GM12878 (cell line): Measurements from ENCODE around the gene TP53I3. TPM values are rescaled to one million over a fixed set of nuclear protein-coding genes. Genes with fewer than 3 reads are reported as not detected.
"Not testable (repeated sequence)": the region's sequence is repeated elsewhere in the genome, so short reads cannot be mapped to it uniquely, and the experiment has no call there.

Experiments used
- ATAC-seq: fragments of 200-7000 bp; cut with Tn5 transposase; 3 replicates; pipeline ENCODE4 v1.9.1; 2020; ENCODE audit warnings: mild to moderate bottlenecking, moderate library complexity
- BruUV-seq: library from RNA; stranded (reverse); fragments of 400-500 nt; replicated peaks from 2 replicates; lab custom pipeline; 2021; lab: Mats Ljungman, UMichigan
- CTCF ChIA-PET: fragments of 300-600 bp; sonication (Branson Sonifier 250); formaldehyde crosslinking; extraction: SDS; loops from one replicate; lab custom pipeline; 2021; ENCODE audit warnings: inconsistent platforms; lab: Yijun Ruan, JAX
- POLR2A ChIA-PET: fragments of 350-600 bp; formaldehyde crosslinking; extraction: SDS; loops from one replicate; lab custom pipeline; 2021; ENCODE audit warnings: inconsistent platforms; lab: Charles Lee
- RAD21 ChIA-PET: fragments of 300-600 bp; sonication (Branson Sonifier 250); formaldehyde crosslinking; loops from one replicate; lab custom pipeline; 2023; ENCODE audit warnings: antibody characterized with exemption; ENCODE audit not compliant: unreplicated experiment; lab: Charles Lee
- SMC1A ChIA-PET: fragments of 300-600 bp; sonication (Branson Sonifier 250); formaldehyde crosslinking; loops from one replicate; lab custom pipeline; 2023; ENCODE audit not compliant: unreplicated experiment, uncharacterized antibody; lab: Charles Lee
- DNase-seq: peaks from one replicate; pipeline ENCODE4 v3.0.0-alpha.2; 2011; ENCODE audit warnings: low read depth, low spot score
- FAIRE-seq: peaks from 3 replicates; lab custom pipeline; 2011; peaks lifted over from hg19 to GRCh38; lab: Jason Lieb, UNC
- H2AFZ ChIP-seq: 2 replicates; pipeline ENCODE4 v1.6.0; 2011; ENCODE audit warnings: low read depth, low read length, control low read depth; ENCODE audit not compliant: control insufficient read depth
- H3K27ac ChIP-seq: 2 replicates; pipeline ENCODE4 v1.5.1; 2011; ENCODE audit warnings: control low read depth; ENCODE audit not compliant: control insufficient read depth, insufficient read depth
- H3K27me3 ChIP-seq, 2 experiments: replicated peaks in 1 of 2; 2 replicates each; pipeline versions ENCODE4 v1.6.0 to v1.6.1; 2011; ENCODE audit warnings: low read length in 1 of 2; ENCODE audit not compliant: control insufficient read depth in 2 of 2, insufficient read depth in 2 of 2
- H3K36me3 ChIP-seq, 2 experiments: 2 replicates each; pipeline ENCODE4 v1.5.1; 2011; ENCODE audit warnings: low read length in 1 of 2; ENCODE audit not compliant: control insufficient read depth in 2 of 2, insufficient read depth in 2 of 2
- H3K4me1 ChIP-seq: 2 replicates; pipeline ENCODE4 v1.6.1; 2011; ENCODE audit warnings: mild to moderate bottlenecking, low read length, moderate library complexity, mixed read lengths; ENCODE audit not compliant: control insufficient read depth, insufficient read depth
- H3K4me2 ChIP-seq: 2 replicates; pipeline ENCODE4 v1.6.0; 2011; ENCODE audit warnings: control low read depth; ENCODE audit not compliant: control insufficient read depth, insufficient read depth
- H3K4me3 ChIP-seq: fragments of 200-600 bp; sonication (generic); 2 replicates; pipeline ENCODE4 v1.5.1; 2016
- H3K79me2 ChIP-seq: 2 replicates; pipeline ENCODE4 v1.6.0; 2011; ENCODE audit warnings: low read length; ENCODE audit not compliant: control insufficient read depth, insufficient read depth
- H3K9ac ChIP-seq: 2 replicates; pipeline ENCODE4 v1.8.0; 2011; ENCODE audit warnings: low read length, control low read depth, mixed read lengths; ENCODE audit not compliant: control insufficient read depth, insufficient read depth
- H3K9me3 ChIP-seq: replicated peaks from 3 replicates; pipeline ENCODE4 v1.5.1; 2011; ENCODE audit warnings: mild to moderate bottlenecking, low read length; ENCODE audit not compliant: control insufficient read depth, insufficient read depth
- H4K20me1 ChIP-seq: 2 replicates; pipeline ENCODE4 v1.6.0; 2011; ENCODE audit not compliant: control insufficient read depth, insufficient read depth
- BHLHE40 ChIP-seq, 2 experiments: fragments of 450-650 bp in 1 of 2; IDR thresholded peaks; 2 replicates each; pipeline ENCODE4 v1.6.1; 2011 to 2017; ENCODE audit warnings: low read depth in 2 of 2, borderline replicate concordance in 1 of 2, improper control_type of control experiment in 1 of 2, low read length in 1 of 2, mild to moderate bottlenecking in 1 of 2
- CBFB ChIP-seq: IDR thresholded peaks from 2 replicates; pipeline ENCODE4 v1.6.1; 2016; ENCODE audit warnings: antibody characterized with exemption, low read depth
- CHD1 ChIP-seq: IDR thresholded peaks from 2 replicates; pipeline ENCODE4 v1.6.1; 2012; ENCODE audit warnings: low read depth, low read length, improper control_type of control experiment
- CHD4 ChIP-seq: fragments of 200-600 bp; sonication (generic); IDR thresholded peaks from 2 replicates; pipeline ENCODE4 v1.6.1; 2016; ENCODE audit warnings: mild to moderate bottlenecking
- IKZF1 ChIP-seq: fragments of 450-650 bp; conservative IDR thresholded peaks from 2 replicates; pipeline ENCODE4 v1.6.1; 2017; ENCODE audit warnings: antibody characterized with exemption, mild to moderate bottlenecking
- JUND ChIP-seq: IDR thresholded peaks from 2 replicates; pipeline ENCODE4 v1.6.1; 2012; ENCODE audit warnings: low read depth, mild to moderate bottlenecking, low read length, improper control_type of control experiment, moderate library complexity
- NR2F1 ChIP-seq: fragments of 450-650 bp; conservative IDR thresholded peaks from 2 replicates; pipeline ENCODE4 v1.6.1; 2017; ENCODE audit warnings: mild to moderate bottlenecking
- SP1 ChIP-seq: IDR thresholded peaks from one replicate; pipeline ENCODE4 v1.6.1; 2011; ENCODE audit warnings: low read depth, low read length
- TARDBP ChIP-seq: IDR thresholded peaks from 2 replicates; pipeline ENCODE4 v1.6.1; 2016; ENCODE audit warnings: borderline replicate concordance
- WRNIP1 ChIP-seq: IDR thresholded peaks from 2 replicates; pipeline ENCODE4 v1.6.1; 2011; ENCODE audit warnings: low read depth, low read length, improper control_type of control experiment, borderline replicate concordance
- WGBS: methylation state at CpG from one replicate; pipeline ENCODE4 v1.1.6; 2016; ENCODE audit warnings: low lambda C conversion rate; ENCODE audit not compliant: insufficient replicate concordance, insufficient coverage; ENCODE audit errors: missing lambda C conversion rate; 5-methylcytosine and 5-hydroxymethylcytosine counted together
- in situ Hi-C: fragments of 300-500 bp; cut with MboI; formaldehyde crosslinking; loops from 9 replicates; pipeline ENCODE4 v1.14.3; 2018; ENCODE audit warnings: mixed read lengths
- intact Hi-C: fragments of 100-400 bp; cut with micrococcal nuclease; formaldehyde crosslinking; loops from one replicate; pipeline ENCODE4 v1.14.2; 2022; ENCODE audit not compliant: unreplicated experiment
- polyA plus RNA-seq, 11 experiments: library from polyadenylated mRNA; depleted of rRNA in 4 of 11; unstranded in 6 of 11; stranded (reverse) in 5 of 11; fragments of >200 nt; fragmentation: Nextera tagmentation in 4 of 11; fragmentation: Illumina TruSeq in 1 of 11; extraction: Ambion mirVana in 4 of 11; extraction: Trizol in 1 of 11; gene quantifications; 1 replicate in 1 of 11; 2 replicates in 10 of 11; pipeline versions ENCODE4 v1.2.1 to v1.2.3, GENCODE V29; 2011 to 2016; ENCODE audit warnings: inconsistent platforms in 2 of 11, missing spikeins in 2 of 11, low read depth in 1 of 11
- total RNA-seq, 4 experiments: library from RNA; depleted of rRNA in 3 of 4; stranded (reverse); fragments of >200 nt in 3 of 4; fragmentation: Illumina TruSeq in 1 of 4; extraction: Trizol in 1 of 4; gene quantifications; 2 replicates each; pipeline versions ENCODE4 v1.2.1 to v1.2.3, GENCODE V29; 2013 to 2021
- TF ChIP-seq, protein P1 (sequence below): fragments of 150-350 bp; IDR thresholded peaks from 2 replicates; pipeline ENCODE4 v1.6.1; 2014; ENCODE audit warnings: mild to moderate bottlenecking, low read depth, low read length
- TF ChIP-seq, protein P2 (sequence below), 3 experiments: IDR thresholded peaks in 2 of 3; conservative IDR thresholded peaks in 1 of 3; 2 replicates each; pipeline ENCODE4 v1.5.1; 2011; ENCODE audit warnings: low read depth in 3 of 3, low read length in 3 of 3, mild to moderate bottlenecking in 3 of 3, control low read depth in 2 of 3, moderate library complexity in 2 of 3, inconsistent platforms in 1 of 3, mixed read lengths in 1 of 3; ENCODE audit not compliant: control insufficient read depth in 2 of 3, insufficient read depth in 1 of 3; ENCODE audit errors: extremely low read depth in 1 of 3

TP53I3 gene
- total and polyA plus RNA-seq, 10 of the 15 experiments (the other 5 are each of a cell fraction or from before 2014, with no cell fraction given), result 1.4 to 57.4 (median 11.6) TPM

DNA sequence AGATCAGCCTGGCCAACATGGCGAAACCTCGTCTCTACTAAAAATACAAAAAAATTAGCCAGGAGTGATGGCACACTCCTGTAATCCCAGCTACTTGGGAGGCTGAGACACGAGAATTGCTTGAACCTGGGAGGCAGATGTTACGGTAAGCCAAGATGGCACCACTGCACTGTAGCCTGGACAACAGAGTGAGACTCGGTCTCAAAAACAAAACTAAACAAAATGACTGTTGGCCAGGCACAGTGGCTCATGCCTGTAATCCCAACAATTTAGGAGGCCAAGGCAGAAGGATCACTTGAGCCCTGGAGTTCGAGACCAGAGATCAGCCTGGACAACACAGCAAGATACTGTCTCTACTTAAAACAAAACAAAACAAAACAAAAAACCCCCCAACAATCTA lies 41.5 kb downstream of the TP53I3 start:
- RAD21 ChIA-PET, CTCF ChIA-PET, H3K27ac ChIP-seq, H3K27me3 ChIP-seq, in situ Hi-C loops, H3K9me3 ChIP-seq, DNase-seq, ATAC-seq, H3K79me2 ChIP-seq, FAIRE-seq, SMC1A ChIA-PET, H4K20me1 ChIP-seq, H3K9ac ChIP-seq, H3K4me3 ChIP-seq, H3K4me2 ChIP-seq, H3K36me3 ChIP-seq, H2AFZ ChIP-seq, intact Hi-C loops, BruUV-seq, H3K4me1 ChIP-seq: not testable (repeated sequence)
- POLR2A ChIA-PET, result interaction anchor here (0.6 kb wide), 1 partner anchor 17 kb away, joined by 3 read pairs; no protein-coding TSS in a partner anchor
- 98% methylated on average over 6 of the region's 6 CpGs for WGBS

DNA sequence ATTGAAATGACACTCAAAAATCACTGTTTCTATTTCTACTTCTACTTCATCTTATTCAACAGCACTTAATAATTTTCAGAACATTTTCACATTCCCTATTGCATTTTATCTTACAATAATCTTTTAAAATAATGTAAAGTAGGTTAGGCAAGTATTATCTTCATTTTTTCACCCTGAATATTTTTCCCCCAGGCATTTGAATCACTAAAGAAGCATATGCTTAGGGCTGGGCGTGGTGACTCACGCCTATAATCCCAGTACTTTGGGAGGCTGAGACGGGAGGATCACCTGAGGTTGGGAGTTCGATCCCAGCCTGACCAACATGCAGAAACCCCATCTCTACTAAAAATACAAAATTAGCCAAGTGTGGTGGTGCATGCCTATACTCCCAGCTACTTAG lies 44.1 kb downstream of the TP53I3 start:
- H3K4me1 ChIP-seq, result no peaks in the 10 kb centered on the region; the same call in 1 of the 2 replicates
- no peak for TF ChIP-seq WRNIP1
- no peak for TF ChIP-seq SP1
- no peak for TF ChIP-seq CBFB
- TF ChIP-seq NR2F1, result no peak
- TF ChIP-seq CHD1, result no peak
- TF ChIP-seq CHD4, result no peak
- no peak for TF ChIP-seq JUND
- TF ChIP-seq, protein P1, sequence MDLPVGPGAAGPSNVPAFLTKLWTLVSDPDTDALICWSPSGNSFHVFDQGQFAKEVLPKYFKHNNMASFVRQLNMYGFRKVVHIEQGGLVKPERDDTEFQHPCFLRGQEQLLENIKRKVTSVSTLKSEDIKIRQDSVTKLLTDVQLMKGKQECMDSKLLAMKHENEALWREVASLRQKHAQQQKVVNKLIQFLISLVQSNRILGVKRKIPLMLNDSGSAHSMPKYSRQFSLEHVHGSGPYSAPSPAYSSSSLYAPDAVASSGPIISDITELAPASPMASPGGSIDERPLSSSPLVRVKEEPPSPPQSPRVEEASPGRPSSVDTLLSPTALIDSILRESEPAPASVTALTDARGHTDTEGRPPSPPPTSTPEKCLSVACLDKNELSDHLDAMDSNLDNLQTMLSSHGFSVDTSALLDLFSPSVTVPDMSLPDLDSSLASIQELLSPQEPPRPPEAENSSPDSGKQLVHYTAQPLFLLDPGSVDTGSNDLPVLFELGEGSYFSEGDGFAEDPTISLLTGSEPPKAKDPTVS, result no peak
- no peak for TF ChIP-seq BHLHE40 (IDR thresholded peaks at IDR 0.05; ENCODE audit: borderline replicate concordance in 1 of 2, low read depth in 2 of 2, low read length in 1 of 2)
- no peak for TF ChIP-seq TARDBP
- TF ChIP-seq, protein P2, sequence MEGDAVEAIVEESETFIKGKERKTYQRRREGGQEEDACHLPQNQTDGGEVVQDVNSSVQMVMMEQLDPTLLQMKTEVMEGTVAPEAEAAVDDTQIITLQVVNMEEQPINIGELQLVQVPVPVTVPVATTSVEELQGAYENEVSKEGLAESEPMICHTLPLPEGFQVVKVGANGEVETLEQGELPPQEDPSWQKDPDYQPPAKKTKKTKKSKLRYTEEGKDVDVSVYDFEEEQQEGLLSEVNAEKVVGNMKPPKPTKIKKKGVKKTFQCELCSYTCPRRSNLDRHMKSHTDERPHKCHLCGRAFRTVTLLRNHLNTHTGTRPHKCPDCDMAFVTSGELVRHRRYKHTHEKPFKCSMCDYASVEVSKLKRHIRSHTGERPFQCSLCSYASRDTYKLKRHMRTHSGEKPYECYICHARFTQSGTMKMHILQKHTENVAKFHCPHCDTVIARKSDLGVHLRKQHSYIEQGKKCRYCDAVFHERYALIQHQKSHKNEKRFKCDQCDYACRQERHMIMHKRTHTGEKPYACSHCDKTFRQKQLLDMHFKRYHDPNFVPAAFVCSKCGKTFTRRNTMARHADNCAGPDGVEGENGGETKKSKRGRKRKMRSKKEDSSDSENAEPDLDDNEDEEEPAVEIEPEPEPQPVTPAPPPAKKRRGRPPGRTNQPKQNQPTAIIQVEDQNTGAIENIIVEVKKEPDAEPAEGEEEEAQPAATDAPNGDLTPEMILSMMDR (IDR thresholded peaks at IDR 0.05 in 2 of 3, conservative IDR thresholded peaks at IDR 0.05 in 1 of 3; ENCODE audit: control insufficient read depth in 2 of 3, extremely low read depth in 1 of 3, insufficient read depth in 1 of 3, low read depth in 3 of 3, low read length in 3 of 3), result no peak
- no peak for TF ChIP-seq IKZF1

More for the DNA sequence above, 44.1 kb downstream of the TP53I3 start:
- no peaks in the 10 kb centered on the region for H4K20me1 ChIP-seq
- no peak overlapping the region for H3K9ac ChIP-seq
- no peak overlapping the region for H3K4me2 ChIP-seq
- FAIRE-seq (no peak), DNase-seq (no peak), ATAC-seq (no peak)
- ChIA-PET SMC1A (no interaction called here), POLR2A (interaction anchor here (1.5 kb wide), 1 partner anchor 10 kb away, joined by 5 read pairs; no protein-coding TSS in a partner anchor), CTCF (no interaction called here), RAD21 (interaction anchor here (0.6 kb wide), 1 partner anchor 43 kb away, joined by 3 read pairs; no protein-coding TSS in a partner anchor)
- no peaks in the 10 kb centered on the region for H3K9me3 ChIP-seq
- WGBS, result 100% methylated on average over 4 of the region's 4 CpGs
- in situ Hi-C loops (no loop called here), intact Hi-C loops (no loop called here)
- H3K27me3 ChIP-seq, result no peaks in the 10 kb centered on the region
- peaks cover 1 to 11% of the 10 kb centered on the region in 2 experiments; a peak in 3 of 4 replicates for H3K36me3 ChIP-seq
- H3K4me3 ChIP-seq, result no peak overlapping the region
- H3K79me2 ChIP-seq, result no peaks in the 10 kb centered on the region; the same call in 1 of the 2 replicates
- BruUV-seq, result no TSS peak
- no peak overlapping the region for H2AFZ ChIP-seq
- no peak overlapping the region for H3K27ac ChIP-seq
